ENCODE measurements around the gene PHAF1. TPM values are rescaled to one million over a fixed set of nuclear protein-coding genes. Genes with fewer than 3 reads are reported as not detected.

PHAF1 gene
- total and polyA plus RNA-seq, 2 of the 13 experiments (the other 11 are each of a cell fraction or from before 2014, with no cell fraction given) = 48.3 to 174 TPM

DNA sequence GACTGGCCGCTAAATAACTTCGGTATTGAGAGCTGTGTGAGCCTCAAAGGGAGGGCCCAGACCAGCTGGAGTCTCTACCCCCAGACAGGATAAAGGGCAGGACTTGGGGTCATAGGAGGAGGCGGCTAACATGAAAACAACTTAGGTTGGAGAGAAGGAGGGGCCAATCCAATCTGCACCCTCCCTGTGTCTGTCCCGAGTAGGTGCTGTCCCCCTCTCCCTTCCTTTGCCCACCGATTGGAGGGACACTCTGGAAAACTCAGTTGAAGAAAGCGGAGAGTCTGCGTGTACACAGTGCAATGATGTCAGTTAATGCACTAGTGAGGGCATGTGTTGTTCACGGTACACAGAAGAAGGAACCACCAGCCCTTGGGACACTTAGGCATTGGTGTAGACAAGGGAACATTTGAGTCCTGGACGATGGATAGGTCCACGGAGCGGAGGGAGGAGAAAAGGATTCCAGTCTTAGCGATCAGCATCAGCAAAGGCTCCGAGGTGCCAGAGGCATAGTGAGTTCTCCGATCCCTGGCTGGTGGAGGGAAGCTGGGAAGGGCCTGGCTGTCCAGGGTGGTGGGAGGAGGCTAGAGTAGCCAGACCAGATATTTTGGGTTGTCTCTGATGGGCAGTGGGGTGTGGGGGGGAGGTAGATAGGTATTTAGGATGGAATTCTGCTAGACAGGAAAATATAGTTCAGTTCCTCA, 61.4 kb downstream of the PHAF1 start (continued):
- TF ChIP-seq, protein P1, sequence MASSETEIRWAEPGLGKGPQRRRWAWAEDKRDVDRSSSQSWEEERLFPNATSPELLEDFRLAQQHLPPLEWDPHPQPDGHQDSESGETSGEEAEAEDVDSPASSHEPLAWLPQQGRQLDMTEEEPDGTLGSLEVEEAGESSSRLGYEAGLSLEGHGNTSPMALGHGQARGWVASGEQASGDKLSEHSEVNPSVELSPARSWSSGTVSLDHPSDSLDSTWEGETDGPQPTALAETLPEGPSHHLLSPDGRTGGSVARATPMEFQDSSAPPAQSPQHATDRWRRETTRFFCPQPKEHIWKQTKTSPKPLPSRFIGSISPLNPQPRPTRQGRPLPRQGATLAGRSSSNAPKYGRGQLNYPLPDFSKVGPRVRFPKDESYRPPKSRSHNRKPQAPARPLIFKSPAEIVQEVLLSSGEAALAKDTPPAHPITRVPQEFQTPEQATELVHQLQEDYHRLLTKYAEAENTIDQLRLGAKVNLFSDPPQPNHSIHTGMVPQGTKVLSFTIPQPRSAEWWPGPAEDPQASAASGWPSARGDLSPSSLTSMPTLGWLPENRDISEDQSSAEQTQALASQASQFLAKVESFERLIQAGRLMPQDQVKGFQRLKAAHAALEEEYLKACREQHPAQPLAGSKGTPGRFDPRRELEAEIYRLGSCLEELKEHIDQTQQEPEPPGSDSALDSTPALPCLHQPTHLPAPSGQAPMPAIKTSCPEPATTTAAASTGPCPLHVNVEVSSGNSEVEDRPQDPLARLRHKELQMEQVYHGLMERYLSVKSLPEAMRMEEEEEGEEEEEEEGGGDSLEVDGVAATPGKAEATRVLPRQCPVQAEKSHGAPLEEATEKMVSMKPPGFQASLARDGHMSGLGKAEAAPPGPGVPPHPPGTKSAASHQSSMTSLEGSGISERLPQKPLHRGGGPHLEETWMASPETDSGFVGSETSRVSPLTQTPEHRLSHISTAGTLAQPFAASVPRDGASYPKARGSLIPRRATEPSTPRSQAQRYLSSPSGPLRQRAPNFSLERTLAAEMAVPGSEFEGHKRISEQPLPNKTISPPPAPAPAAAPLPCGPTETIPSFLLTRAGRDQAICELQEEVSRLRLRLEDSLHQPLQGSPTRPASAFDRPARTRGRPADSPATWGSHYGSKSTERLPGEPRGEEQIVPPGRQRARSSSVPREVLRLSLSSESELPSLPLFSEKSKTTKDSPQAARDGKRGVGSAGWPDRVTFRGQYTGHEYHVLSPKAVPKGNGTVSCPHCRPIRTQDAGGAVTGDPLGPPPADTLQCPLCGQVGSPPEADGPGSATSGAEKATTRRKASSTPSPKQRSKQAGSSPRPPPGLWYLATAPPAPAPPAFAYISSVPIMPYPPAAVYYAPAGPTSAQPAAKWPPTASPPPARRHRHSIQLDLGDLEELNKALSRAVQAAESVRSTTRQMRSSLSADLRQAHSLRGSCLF (CRISPR knock-in tag; IDR thresholded peaks at IDR 0.05; ENCODE audit: borderline replicate concordance) = no peak
- no peak for TF ChIP-seq KLF15 (CRISPR knock-in tag; IDR thresholded peaks at IDR 0.05; ENCODE audit: borderline replicate concordance)
- TF ChIP-seq, protein P2, sequence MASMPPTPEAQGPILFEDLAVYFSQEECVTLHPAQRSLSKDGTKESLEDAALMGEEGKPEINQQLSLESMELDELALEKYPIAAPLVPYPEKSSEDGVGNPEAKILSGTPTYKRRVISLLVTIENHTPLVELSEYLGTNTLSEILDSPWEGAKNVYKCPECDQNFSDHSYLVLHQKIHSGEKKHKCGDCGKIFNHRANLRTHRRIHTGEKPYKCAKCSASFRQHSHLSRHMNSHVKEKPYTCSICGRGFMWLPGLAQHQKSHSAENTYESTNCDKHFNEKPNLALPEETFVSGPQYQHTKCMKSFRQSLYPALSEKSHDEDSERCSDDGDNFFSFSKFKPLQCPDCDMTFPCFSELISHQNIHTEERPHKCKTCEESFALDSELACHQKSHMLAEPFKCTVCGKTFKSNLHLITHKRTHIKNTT (CRISPR knock-in tag; IDR thresholded peaks at IDR 0.05) = no peak
- TF ChIP-seq, protein P3, sequence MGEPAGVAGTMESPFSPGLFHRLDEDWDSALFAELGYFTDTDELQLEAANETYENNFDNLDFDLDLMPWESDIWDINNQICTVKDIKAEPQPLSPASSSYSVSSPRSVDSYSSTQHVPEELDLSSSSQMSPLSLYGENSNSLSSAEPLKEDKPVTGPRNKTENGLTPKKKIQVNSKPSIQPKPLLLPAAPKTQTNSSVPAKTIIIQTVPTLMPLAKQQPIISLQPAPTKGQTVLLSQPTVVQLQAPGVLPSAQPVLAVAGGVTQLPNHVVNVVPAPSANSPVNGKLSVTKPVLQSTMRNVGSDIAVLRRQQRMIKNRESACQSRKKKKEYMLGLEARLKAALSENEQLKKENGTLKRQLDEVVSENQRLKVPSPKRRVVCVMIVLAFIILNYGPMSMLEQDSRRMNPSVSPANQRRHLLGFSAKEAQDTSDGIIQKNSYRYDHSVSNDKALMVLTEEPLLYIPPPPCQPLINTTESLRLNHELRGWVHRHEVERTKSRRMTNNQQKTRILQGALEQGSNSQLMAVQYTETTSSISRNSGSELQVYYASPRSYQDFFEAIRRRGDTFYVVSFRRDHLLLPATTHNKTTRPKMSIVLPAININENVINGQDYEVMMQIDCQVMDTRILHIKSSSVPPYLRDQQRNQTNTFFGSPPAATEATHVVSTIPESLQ (CRISPR knock-in tag; conservative IDR thresholded peaks at IDR 0.05) = no peak
- no peak for TF ChIP-seq ZNF253 (CRISPR knock-in tag; IDR thresholded peaks at IDR 0.05; ENCODE audit: borderline replicate concordance)
- TF ChIP-seq ARNTL (CRISPR knock-in tag; IDR thresholded peaks at IDR 0.05) = 0 out of 2 replicates have a peak, but pooled peaks have one; percentile 29
- TF ChIP-seq MYNN (CRISPR knock-in tag; IDR thresholded peaks at IDR 0.05; ENCODE audit: low read depth) = no peak
- TF ChIP-seq, protein P4, sequence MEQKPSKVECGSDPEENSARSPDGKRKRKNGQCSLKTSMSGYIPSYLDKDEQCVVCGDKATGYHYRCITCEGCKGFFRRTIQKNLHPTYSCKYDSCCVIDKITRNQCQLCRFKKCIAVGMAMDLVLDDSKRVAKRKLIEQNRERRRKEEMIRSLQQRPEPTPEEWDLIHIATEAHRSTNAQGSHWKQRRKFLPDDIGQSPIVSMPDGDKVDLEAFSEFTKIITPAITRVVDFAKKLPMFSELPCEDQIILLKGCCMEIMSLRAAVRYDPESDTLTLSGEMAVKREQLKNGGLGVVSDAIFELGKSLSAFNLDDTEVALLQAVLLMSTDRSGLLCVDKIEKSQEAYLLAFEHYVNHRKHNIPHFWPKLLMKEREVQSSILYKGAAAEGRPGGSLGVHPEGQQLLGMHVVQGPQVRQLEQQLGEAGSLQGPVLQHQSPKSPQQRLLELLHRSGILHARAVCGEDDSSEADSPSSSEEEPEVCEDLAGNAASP (CRISPR knock-in tag; IDR thresholded peaks at IDR 0.05; ENCODE audit: borderline replicate concordance) = 0 out of 2 replicates have a peak, but pooled peaks have one; percentile 1
- TF ChIP-seq, protein P5, sequence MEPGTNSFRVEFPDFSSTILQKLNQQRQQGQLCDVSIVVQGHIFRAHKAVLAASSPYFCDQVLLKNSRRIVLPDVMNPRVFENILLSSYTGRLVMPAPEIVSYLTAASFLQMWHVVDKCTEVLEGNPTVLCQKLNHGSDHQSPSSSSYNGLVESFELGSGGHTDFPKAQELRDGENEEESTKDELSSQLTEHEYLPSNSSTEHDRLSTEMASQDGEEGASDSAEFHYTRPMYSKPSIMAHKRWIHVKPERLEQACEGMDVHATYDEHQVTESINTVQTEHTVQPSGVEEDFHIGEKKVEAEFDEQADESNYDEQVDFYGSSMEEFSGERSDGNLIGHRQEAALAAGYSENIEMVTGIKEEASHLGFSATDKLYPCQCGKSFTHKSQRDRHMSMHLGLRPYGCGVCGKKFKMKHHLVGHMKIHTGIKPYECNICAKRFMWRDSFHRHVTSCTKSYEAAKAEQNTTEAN (CRISPR knock-in tag; conservative IDR thresholded peaks at IDR 0.05) = no peak
- TF ChIP-seq ZNF121 (CRISPR knock-in tag; IDR thresholded peaks at IDR 0.05) = no peak
- TF ChIP-seq, protein P6, sequence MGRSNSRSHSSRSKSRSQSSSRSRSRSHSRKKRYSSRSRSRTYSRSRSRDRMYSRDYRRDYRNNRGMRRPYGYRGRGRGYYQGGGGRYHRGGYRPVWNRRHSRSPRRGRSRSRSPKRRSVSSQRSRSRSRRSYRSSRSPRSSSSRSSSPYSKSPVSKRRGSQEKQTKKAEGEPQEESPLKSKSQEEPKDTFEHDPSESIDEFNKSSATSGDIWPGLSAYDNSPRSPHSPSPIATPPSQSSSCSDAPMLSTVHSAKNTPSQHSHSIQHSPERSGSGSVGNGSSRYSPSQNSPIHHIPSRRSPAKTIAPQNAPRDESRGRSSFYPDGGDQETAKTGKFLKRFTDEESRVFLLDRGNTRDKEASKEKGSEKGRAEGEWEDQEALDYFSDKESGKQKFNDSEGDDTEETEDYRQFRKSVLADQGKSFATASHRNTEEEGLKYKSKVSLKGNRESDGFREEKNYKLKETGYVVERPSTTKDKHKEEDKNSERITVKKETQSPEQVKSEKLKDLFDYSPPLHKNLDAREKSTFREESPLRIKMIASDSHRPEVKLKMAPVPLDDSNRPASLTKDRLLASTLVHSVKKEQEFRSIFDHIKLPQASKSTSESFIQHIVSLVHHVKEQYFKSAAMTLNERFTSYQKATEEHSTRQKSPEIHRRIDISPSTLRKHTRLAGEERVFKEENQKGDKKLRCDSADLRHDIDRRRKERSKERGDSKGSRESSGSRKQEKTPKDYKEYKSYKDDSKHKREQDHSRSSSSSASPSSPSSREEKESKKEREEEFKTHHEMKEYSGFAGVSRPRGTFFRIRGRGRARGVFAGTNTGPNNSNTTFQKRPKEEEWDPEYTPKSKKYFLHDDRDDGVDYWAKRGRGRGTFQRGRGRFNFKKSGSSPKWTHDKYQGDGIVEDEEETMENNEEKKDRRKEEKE (IDR thresholded peaks at IDR 0.05) = no peak
- no peak for TF ChIP-seq ZSCAN21 (CRISPR knock-in tag; IDR thresholded peaks at IDR 0.05; ENCODE audit: borderline replicate concordance)
- TF ChIP-seq RORA (CRISPR knock-in tag; IDR thresholded peaks at IDR 0.05) = no peak
- no peak for TF ChIP-seq SIN3B (IDR thresholded peaks at IDR 0.05; ENCODE audit: low read length)

All from HepG2 (cell line).